ENCODE data around the gene CDH13.

CDH13 gene

DNA sequence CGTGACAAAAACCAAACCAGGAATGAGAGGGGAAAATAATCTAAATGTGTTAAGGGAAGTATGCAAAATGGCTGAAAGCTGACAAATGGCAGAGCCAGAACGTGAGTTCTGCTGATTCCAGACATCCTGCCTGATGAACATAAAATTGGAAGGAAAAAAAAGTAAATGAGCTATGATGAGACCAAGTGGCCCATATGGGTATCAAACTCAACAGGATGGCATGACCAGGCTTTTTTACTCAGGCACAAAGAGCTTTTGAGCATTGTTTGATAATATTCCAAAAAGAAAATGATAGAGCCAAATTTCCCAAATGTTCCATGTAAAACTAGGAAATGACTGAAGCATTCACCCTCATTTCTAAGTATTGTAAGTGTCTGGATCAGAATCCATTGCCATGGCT is 449.2 kb downstream of the CDH13 start:
- no peak overlapping the region for H3K4me3 Mint-ChIP-seq
- no peaks in the 10 kb centered on the region for H3K4me1 Mint-ChIP-seq (ENCODE audit: low read depth)
- H3K27me3 Mint-ChIP-seq, result peaks cover 2% of the 10 kb centered on the region
- no peaks in the 10 kb centered on the region for H3K9me3 Mint-ChIP-seq
- H3K36me3 Mint-ChIP-seq (ENCODE audit: low read depth), result no peaks in the 10 kb centered on the region
- no peak overlapping the region for H3K27ac Mint-ChIP-seq
- intact Hi-C loops (cut with micrococcal nuclease), result no loop called here

DNA sequence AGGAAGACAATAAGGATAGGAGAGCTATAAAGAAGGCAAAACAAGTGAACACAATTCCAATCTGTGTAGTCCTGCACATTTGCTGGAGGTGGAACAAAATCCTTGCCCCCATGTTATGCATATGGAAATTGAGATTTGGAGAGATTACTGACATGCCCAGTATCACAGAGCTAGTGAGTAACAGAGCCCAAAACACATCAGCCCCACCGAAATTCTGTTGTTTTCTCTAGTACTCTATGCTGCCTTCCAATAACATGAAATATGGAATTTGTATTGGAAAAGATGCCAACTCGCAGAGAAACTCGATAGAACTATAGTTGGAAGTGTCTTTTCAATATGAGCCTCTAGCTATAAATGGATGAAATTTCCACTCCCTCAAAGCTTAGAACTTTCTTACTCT is 456.6 kb downstream of the CDH13 start:
- H3K4me1 Mint-ChIP-seq (ENCODE audit: low read depth), result no peaks in the 10 kb centered on the region
- no peak overlapping the region for H3K4me3 Mint-ChIP-seq
- intact Hi-C loops (cut with micrococcal nuclease), result no loop called here
- H3K27me3 Mint-ChIP-seq, result no peaks in the 10 kb centered on the region
- no peaks in the 10 kb centered on the region for H3K9me3 Mint-ChIP-seq
- no peaks in the 10 kb centered on the region for H3K36me3 Mint-ChIP-seq (ENCODE audit: low read depth)
- no peak overlapping the region for H3K27ac Mint-ChIP-seq

DNA sequence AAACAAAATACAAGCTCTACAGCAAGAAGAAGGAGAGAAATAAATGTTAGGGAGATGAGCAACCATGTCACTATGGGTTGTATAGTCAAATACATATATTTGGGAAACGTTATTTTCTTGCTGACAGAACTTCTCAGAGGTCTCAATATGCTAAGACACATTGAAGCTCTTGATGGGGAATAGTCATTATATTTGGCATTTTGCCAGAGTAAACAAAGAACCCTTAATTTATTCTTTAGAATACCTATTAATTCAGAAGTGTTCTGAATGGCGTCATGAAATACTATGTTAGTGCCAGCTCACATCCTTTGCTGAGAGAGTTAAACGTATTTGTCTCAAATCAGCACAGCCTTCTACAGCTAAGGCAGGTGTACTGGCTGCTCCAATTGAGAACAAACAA is 458.9 kb downstream of the CDH13 start:
- no peaks in the 10 kb centered on the region for H3K36me3 Mint-ChIP-seq (ENCODE audit: low read depth)
- H3K27ac Mint-ChIP-seq, result no peak overlapping the region
- peaks cover 1% of the 10 kb centered on the region for H3K27me3 Mint-ChIP-seq
- H3K9me3 Mint-ChIP-seq, result no peaks in the 10 kb centered on the region
- H3K4me3 Mint-ChIP-seq, result no peak overlapping the region
- H3K4me1 Mint-ChIP-seq (ENCODE audit: low read depth), result no peaks in the 10 kb centered on the region
- intact Hi-C loops (cut with micrococcal nuclease), result no loop called here

DNA sequence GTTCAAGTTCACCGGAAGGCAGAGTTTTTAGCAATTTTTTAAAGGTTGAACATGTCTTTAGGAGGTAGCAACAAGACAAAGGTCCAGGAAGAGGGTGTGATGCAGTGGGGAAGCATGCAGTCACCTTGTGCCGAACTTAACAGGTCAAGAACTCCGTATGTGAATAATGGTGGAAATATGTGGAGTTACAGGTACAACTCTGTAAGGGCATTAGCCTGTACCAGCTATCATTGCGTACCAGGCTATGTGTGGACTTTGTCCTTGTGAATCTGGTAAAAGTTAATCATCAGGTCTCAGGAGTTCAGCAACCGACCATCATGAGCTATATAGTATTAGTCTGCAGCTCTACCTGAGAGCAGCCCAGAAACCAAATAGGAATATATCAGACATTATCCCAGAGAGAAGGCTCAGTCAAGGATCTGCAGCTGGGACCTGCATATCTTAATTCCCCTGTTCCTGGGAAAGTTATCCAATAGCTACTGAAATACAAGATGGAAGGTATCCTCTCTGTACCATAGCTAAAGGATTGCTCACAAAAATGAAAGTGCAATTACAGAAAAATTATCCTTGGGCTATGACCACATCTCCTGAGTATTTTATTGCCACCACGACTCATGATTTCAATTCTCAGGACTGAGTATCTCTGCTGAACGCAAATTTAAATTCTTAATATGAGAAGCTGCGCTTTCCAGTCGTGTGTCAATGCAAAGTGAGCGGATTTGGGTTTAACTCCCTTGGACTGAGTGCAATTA is 469.3 kb downstream of the CDH13 start:
- H3K4me3 Mint-ChIP-seq, result no peak overlapping the region
- H3K36me3 Mint-ChIP-seq (ENCODE audit: low read depth), result no peaks in the 10 kb centered on the region
- no peak overlapping the region for H3K27ac Mint-ChIP-seq
- H3K4me1 Mint-ChIP-seq (ENCODE audit: low read depth), result no peaks in the 10 kb centered on the region
- intact Hi-C loops (cut with micrococcal nuclease), result no loop called here
- H3K9me3 Mint-ChIP-seq, result peaks cover 24% of the 10 kb centered on the region
- H3K27me3 Mint-ChIP-seq, result no peaks in the 10 kb centered on the region

GRCh38 chr16:83098536-83098935 is 471.8 kb downstream of the CDH13 start:
- Mint-ChIP-seq H3K4me3 (no peak overlapping the region), H3K27me3 (peaks cover 4% of the 10 kb centered on the region), H3K4me1 (ENCODE audit: low read depth) (no peaks in the 10 kb centered on the region), H3K27ac (no peak overlapping the region), H3K36me3 (ENCODE audit: low read depth) (no peaks in the 10 kb centered on the region), H3K9me3 (peaks cover 24% of the 10 kb centered on the region)
- intact Hi-C loops (cut with micrococcal nuclease), result no loop called here

DNA sequence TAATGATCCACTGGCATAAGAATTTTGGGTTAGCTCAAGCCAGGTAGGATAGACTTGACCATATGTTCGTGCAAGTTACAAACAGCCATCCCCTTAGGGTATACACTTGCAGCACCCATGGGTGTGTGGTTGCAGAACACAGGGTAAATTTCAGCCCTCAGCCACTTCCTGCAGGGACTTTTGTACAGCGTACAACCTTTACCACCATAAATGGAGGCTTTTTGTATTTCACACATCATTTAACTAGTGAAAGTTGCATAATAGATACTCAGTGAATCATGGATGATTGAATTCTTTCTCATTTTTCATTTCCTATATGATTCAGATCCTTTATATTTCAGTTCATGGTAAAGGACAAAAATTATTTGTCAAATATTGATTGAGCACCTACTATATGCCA is 473.9 kb downstream of the CDH13 start:
- Mint-ChIP-seq H3K27me3 (peaks cover 4% of the 10 kb centered on the region), H3K4me1 (ENCODE audit: low read depth) (no peaks in the 10 kb centered on the region), H3K4me3 (no peak overlapping the region), H3K27ac (no peak overlapping the region), H3K36me3 (ENCODE audit: low read depth) (no peaks in the 10 kb centered on the region), H3K9me3 (peaks cover 24% of the 10 kb centered on the region)
- intact Hi-C loops (cut with micrococcal nuclease), result no loop called here

DNA sequence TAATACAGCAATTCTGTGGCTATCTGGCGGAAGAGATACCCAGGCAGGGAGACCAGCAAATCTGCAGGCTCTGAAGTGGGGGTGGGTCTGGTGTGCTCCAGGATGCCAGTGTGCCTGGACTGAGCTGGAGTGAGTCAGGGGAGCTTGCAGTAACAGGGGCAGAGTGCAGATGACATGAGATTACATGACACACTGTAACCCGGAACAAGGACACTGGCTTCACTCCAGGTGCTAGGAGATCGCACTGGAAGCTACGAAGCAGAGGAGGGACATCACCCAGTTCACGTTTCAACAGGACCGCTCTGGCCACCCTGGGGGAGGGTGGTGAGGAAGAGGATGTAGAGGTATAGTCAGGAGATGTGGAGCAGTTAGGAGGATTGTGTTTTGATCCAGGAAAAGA is 475.6 kb downstream of the CDH13 start:
- peaks cover 4% of the 10 kb centered on the region for H3K27me3 Mint-ChIP-seq
- H3K36me3 Mint-ChIP-seq (ENCODE audit: low read depth), result no peaks in the 10 kb centered on the region
- H3K4me3 Mint-ChIP-seq, result no peak overlapping the region
- H3K9me3 Mint-ChIP-seq, result peaks cover 24% of the 10 kb centered on the region
- intact Hi-C loops (cut with micrococcal nuclease), result no loop called here
- H3K4me1 Mint-ChIP-seq (ENCODE audit: low read depth), result no peaks in the 10 kb centered on the region
- H3K27ac Mint-ChIP-seq, result no peak overlapping the region

- H3K9me3 Mint-ChIP-seq, result no peaks in the 10 kb centered on the region
- H3K4me1 Mint-ChIP-seq (ENCODE audit: low read depth), result no peaks in the 10 kb centered on the region
- no peaks in the 10 kb centered on the region for H3K36me3 Mint-ChIP-seq (ENCODE audit: low read depth)
- peaks cover 13% of the 10 kb centered on the region for H3K27me3 Mint-ChIP-seq
- intact Hi-C loops (cut with micrococcal nuclease), result no loop called here
- H3K4me3 Mint-ChIP-seq, result no peak overlapping the region
- no peak overlapping the region for H3K27ac Mint-ChIP-seq
These were observed 478.7 kb downstream of the CDH13 start for GRCh38 chr16:83105279-83106077.

DNA sequence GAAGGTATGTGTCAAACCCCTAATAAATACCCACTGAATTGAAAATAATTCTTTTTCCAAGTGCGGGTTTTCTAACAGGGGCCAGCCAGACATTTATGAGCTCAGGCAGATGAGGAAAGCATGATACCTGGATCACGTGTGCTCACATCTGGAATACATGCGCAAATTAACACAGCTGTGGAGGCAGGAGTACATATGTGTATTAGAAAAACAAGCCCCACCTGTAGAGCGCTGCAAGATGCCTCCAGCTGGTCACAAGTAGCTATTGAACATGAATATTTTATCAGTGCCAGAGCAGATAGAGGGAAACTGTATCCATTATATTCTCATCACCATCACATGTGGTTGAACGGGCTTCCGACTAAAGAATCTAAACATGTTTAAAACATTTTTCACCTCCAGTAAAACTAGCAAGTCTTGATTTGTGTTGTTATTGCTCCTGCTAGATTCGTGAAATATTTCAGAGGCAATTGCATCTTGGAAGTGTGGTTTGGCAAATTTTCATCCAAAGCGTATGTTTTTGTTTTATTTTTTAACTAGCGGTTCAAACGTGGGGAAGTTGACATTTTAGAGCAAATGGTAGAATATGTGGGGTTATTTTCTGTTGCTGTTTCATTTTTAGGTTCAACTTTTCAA is 482.8 kb downstream of the CDH13 start:
- Mint-ChIP-seq H3K27ac (no peak overlapping the region), H3K4me1 (ENCODE audit: low read depth) (no peaks in the 10 kb centered on the region), H3K36me3 (ENCODE audit: low read depth) (no peaks in the 10 kb centered on the region), H3K27me3 (peaks cover 29% of the 10 kb centered on the region), H3K4me3 (no peak overlapping the region), H3K9me3 (no peaks in the 10 kb centered on the region)
- intact Hi-C loops (cut with micrococcal nuclease), result no loop called here

DNA sequence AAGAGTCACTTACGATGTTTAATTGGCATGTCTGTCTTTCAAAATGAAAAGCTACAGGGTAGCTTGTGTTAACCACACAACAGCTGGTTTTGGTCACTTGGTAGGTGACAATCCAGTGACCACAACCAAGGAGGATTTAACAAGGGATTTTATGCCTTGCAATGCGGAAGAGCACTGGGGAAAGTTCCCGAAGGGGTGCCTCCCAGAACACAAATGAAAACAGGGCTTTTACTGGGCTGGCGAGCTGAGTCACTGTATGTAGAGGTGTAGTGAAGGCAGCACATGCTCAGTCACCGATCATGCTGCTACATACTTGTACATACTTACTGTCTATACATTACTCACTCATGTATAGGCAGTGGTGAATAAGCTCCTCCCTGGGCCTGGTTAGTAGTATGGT is 483.5 kb downstream of the CDH13 start:
- H3K27me3 Mint-ChIP-seq, result peaks cover 30% of the 10 kb centered on the region
- no peaks in the 10 kb centered on the region for H3K9me3 Mint-ChIP-seq
- intact Hi-C loops (cut with micrococcal nuclease), result no loop called here
- H3K36me3 Mint-ChIP-seq (ENCODE audit: low read depth), result no peaks in the 10 kb centered on the region
- H3K4me3 Mint-ChIP-seq, result no peak overlapping the region
- H3K4me1 Mint-ChIP-seq (ENCODE audit: low read depth), result no peaks in the 10 kb centered on the region
- H3K27ac Mint-ChIP-seq, result no peak overlapping the region

DNA sequence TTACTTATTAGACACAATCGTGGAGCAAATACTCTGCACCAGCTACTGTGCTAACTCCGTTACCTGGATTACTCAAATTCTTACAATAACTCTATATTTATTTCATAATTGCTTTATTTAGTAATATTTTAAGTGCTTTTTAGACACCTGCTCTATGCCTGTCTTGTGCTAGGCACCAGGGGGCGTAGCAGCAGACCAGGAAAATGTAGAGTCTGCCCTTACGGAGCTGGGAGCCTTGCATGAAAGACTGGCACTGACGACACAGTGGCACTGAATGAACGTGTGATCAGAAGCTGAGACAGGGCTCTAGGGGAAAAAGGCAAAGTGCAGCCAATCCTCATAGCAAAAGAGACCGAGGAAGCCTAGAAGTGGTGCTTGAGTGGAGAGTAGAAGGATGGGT is 486.5 kb downstream of the CDH13 start:
- Mint-ChIP-seq H3K9me3 (no peaks in the 10 kb centered on the region), H3K4me1 (ENCODE audit: low read depth) (peaks cover 11% of the 10 kb centered on the region), H3K36me3 (ENCODE audit: low read depth) (no peaks in the 10 kb centered on the region), H3K27ac (no peak overlapping the region), H3K27me3 (peaks cover 37% of the 10 kb centered on the region), H3K4me3 (no peak overlapping the region)
- intact Hi-C loops (cut with micrococcal nuclease), result no loop called here

DNA sequence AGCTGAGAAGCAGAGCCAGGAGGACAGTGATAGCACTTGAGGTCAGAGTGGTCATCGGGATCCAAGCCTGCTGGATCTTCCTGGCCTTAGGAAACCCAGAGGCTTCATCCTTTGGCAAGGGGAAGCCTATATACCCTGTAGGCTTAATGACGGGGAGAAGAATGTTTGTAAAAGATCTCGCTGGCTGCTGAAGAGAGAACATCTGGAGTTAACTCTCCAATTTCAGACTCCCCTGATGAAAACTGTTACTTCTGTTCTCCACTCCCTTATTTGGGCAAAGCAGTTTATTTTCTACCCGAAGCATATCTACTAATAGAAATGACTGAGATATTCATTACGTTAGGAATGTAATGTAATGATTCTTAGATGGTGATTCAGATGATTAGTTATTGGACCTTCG is 487.0 kb downstream of the CDH13 start:
- Mint-ChIP-seq H3K27ac (no peak overlapping the region), H3K36me3 (ENCODE audit: low read depth) (no peaks in the 10 kb centered on the region), H3K4me3 (no peak overlapping the region), H3K9me3 (no peaks in the 10 kb centered on the region), H3K27me3 (peaks cover 35% of the 10 kb centered on the region), H3K4me1 (ENCODE audit: low read depth) (peaks cover 11% of the 10 kb centered on the region)
- intact Hi-C loops (cut with micrococcal nuclease), result no loop called here

GRCh38 chr16:83115491-83116232 is 488.9 kb downstream of the CDH13 start:
- no peaks in the 10 kb centered on the region for H3K36me3 Mint-ChIP-seq (ENCODE audit: low read depth)
- no peak overlapping the region for H3K4me3 Mint-ChIP-seq
- intact Hi-C loops (cut with micrococcal nuclease), result no loop called here
- peaks cover 31% of the 10 kb centered on the region for H3K27me3 Mint-ChIP-seq
- peaks cover 11% of the 10 kb centered on the region for H3K4me1 Mint-ChIP-seq (ENCODE audit: low read depth)
- no peak overlapping the region for H3K27ac Mint-ChIP-seq
- no peaks in the 10 kb centered on the region for H3K9me3 Mint-ChIP-seq
